ENCODE measurements around the gene IL31RA. TPM values are rescaled to one million over a fixed set of nuclear protein-coding genes. Genes with fewer than 3 reads are reported as not detected.
A peak's percentile ranks its signal among the peaks of the same experiment; 100 is the strongest.

IL31RA gene
- total and polyA plus RNA-seq, 7 donors, result 0.04 to 2.0 (median 0.20) TPM; not detected in 2

GRCh38 chr5:55917402-55918086 is 66.4 kb downstream of the IL31RA start:
- ATAC-seq (no peak), DNase-seq (no peak)
- intact Hi-C loops (cut with DNase I), result no loop called here
- Histone ChIP-seq H3K27ac (no peak overlapping the region), H3K27me3 (ENCODE audit: insufficient read depth in 3 of 3, low read length in 2 of 3) (no peaks in the 10 kb centered on the region), H3K4me1 (no peaks in the 10 kb centered on the region), H3K9me3 (no peaks in the 10 kb centered on the region), H3K4me3 (no peak overlapping the region), H3K36me3 (ENCODE audit: insufficient read depth in 1 of 2, low read depth in 1 of 2) (no peaks in the 10 kb centered on the region)
- TF ChIP-seq CTCF (IDR thresholded peaks at IDR 0.05), result no peak
- 71 to 75% (median 75%) methylated on average over 5 of the region's 5 CpGs for WGBS, 3 donors

- ATAC-seq (peak in 2 of 4 donors; percentile 38 to 44), DNase-seq (no peak)
- Histone ChIP-seq H3K4me3 (no peak overlapping the region), H3K9me3 (no peaks in the 10 kb centered on the region), H3K27ac (no peak overlapping the region), H3K36me3 (ENCODE audit: insufficient read depth in 1 of 2, low read depth in 1 of 2) (no peaks in the 10 kb centered on the region), H3K27me3 (ENCODE audit: insufficient read depth in 3 of 3, low read length in 2 of 3) (no peaks in the 10 kb centered on the region), H3K4me1 (no peaks in the 10 kb centered on the region)
- TF ChIP-seq CTCF (IDR thresholded peaks at IDR 0.05), result no peak
- 86 to 87% (median 86%) methylated on average over 17 of the region's 17 CpGs for WGBS, 3 donors
- intact Hi-C loops (cut with DNase I), result no loop called here
Observed at GRCh38 chr5:55918087-55919035, 67.2 kb downstream of the IL31RA start.

- Histone ChIP-seq H3K27ac (no peak overlapping the region), H3K4me3 (no peak overlapping the region), H3K27me3 (ENCODE audit: insufficient read depth in 3 of 3, low read length in 2 of 3) (no peaks in the 10 kb centered on the region), H3K9me3 (no peaks in the 10 kb centered on the region), H3K4me1 (no peaks in the 10 kb centered on the region), H3K36me3 (ENCODE audit: insufficient read depth in 1 of 2, low read depth in 1 of 2) (no peaks in the 10 kb centered on the region)
- WGBS, 3 donors, result 83 to 87% (median 85%) methylated on average over 3 of the region's 3 CpGs
- ATAC-seq (no peak), DNase-seq (no peak)
- TF ChIP-seq CTCF (IDR thresholded peaks at IDR 0.05), result no peak
- intact Hi-C loops (cut with DNase I), result no loop called here
Observed at GRCh38 chr5:55919625-55920024, 68.5 kb downstream of the IL31RA start.

GRCh38 chr5:55920784-55921183 is 69.6 kb downstream of the IL31RA start:
- no peak for DNase-seq
- H3K4me3 ChIP-seq, result no peak overlapping the region
- no peak for ATAC-seq
- intact Hi-C loops (cut with DNase I), result no loop called here
- H3K27me3 ChIP-seq (ENCODE audit: insufficient read depth in 3 of 3, low read length in 2 of 3), result peaks cover 0 to 2% (median 0%) of the 10 kb centered on the region in 3 donors
- WGBS, 3 donors, result 67 to 88% (median 70%) methylated on average over 5 of the region's 5 CpGs
- H3K27ac ChIP-seq, result no peak overlapping the region
- no peak for TF ChIP-seq CTCF (IDR thresholded peaks at IDR 0.05)
- H3K36me3 ChIP-seq (ENCODE audit: insufficient read depth in 1 of 2, low read depth in 1 of 2), result no peaks in the 10 kb centered on the region
- H3K4me1 ChIP-seq, result no peaks in the 10 kb centered on the region
- no peaks in the 10 kb centered on the region for H3K9me3 ChIP-seq
